Ectodermal cell (in vitro differentiated cells): Measurements from ENCODE around the gene C11orf65.
"Not testable (repeated sequence)": the region's sequence is repeated elsewhere in the genome, so short reads cannot be mapped to it uniquely, and the experiment has no call there.

Experiments used
- H3K27ac ChIP-seq: 2 replicates; pipeline ENCODE4 v1.7.0; 2013; ENCODE audit warnings: mild to moderate bottlenecking, low read depth, low read length; ENCODE audit not compliant: insufficient read depth, poor library complexity, severe bottlenecking
- H3K27me3 ChIP-seq: 2 replicates; pipeline ENCODE4 v1.7.0; 2013; ENCODE audit warnings: mild to moderate bottlenecking, low read length; ENCODE audit not compliant: insufficient read depth, control insufficient read depth, poor library complexity, severe bottlenecking
- H3K36me3 ChIP-seq: one replicate; pipeline ENCODE4 v1.7.0; 2013; ENCODE audit warnings: low read length; ENCODE audit not compliant: control insufficient read depth, insufficient read depth
- H3K4me1 ChIP-seq: one replicate; pipeline ENCODE4 v1.7.0; 2013; ENCODE audit warnings: low read length; ENCODE audit not compliant: control insufficient read depth, insufficient read depth
- H3K4me3 ChIP-seq: 2 replicates; pipeline ENCODE4 v1.7.0; 2013; ENCODE audit warnings: low read depth, low read length, control low read depth; ENCODE audit not compliant: insufficient read depth
- H3K9me3 ChIP-seq: 2 replicates; pipeline ENCODE4 v1.7.0; 2013; ENCODE audit warnings: mild to moderate bottlenecking, low read length, moderate library complexity; ENCODE audit not compliant: control insufficient read depth
- WGBS, 2 experiments: methylation state at CpG; one replicate each; pipeline ENCODE4 v1.1.7; 2013; ENCODE audit warnings: missing lambda C conversion rate in 2 of 2; 5-methylcytosine and 5-hydroxymethylcytosine counted together

C11orf65 gene

DNA sequence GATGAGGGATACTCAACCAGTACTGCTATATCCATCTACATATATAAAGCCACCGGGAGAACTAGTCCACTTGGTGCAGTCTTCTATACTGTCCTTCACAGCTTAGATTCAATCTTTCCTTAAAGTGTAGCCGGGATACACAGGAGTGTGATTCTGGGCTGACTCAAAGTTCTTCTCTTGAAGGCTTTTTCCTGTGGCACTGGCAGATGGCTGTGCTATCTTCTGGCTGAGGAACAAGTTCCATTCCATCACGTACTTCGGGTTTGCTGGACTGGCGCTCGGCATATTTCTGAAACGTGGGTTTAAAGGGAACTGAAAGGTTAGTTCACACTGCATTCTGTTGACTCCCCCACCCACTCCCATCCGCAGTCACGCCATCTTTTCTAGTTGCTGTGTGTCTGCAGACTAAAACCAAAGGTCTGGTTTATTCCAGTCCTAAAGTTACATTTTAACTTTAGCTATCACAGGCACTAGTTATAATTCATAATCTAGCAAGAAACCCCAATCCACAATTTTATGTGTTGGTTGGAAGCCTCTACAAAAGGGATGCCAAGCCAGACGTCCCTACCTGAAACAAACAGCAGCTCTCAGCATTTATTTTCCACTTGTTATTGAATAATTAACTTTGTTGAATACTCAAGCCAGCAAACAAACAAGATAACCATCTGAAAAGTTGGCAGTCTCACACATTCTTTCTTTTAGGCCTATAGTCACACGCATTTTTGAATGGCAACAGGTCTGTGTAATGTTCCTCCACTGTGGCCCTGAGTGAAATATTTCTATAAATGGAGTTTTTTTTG lies 7.5 kb upstream of the C11orf65 start:
- no peak overlapping the region for H3K4me3 ChIP-seq
- no peaks in the 10 kb centered on the region for H3K9me3 ChIP-seq
- no peaks in the 10 kb centered on the region for H3K27me3 ChIP-seq
- H3K4me1 ChIP-seq = no peaks in the 10 kb centered on the region
- H3K36me3 ChIP-seq = no peaks in the 10 kb centered on the region
- H3K27ac ChIP-seq = no peak overlapping the region
- WGBS, 2 experiments = 94 to 97% methylated on average over 10 to 11 of the region's 11 CpGs

DNA sequence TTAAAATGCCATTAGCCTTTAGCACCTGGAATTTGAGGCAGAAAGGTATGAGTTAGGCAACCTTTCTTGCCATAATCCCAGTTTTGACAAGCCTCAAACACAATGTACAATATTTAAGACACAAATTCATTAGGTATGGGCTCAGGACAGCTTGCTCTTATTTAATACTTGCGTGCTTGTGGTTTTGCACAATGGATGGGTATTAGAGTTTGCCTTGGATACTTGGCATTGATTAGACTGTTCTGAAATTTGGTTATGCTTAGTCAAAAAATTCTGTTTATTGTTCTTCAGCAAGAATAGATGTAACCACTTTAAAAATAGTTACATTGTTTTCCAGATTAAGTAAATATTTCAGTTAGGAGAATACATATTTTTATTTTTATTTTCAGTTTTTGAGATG lies 5.4 kb upstream of the C11orf65 start:
- 100% methylated on average over 1 of the region's 1 CpG for WGBS, 2 experiments
- Histone ChIP-seq H3K36me3 (no peaks in the 10 kb centered on the region), H3K4me1 (no peaks in the 10 kb centered on the region), H3K9me3 (no peaks in the 10 kb centered on the region), H3K4me3 (no peak overlapping the region), H3K27ac (no peak overlapping the region), H3K27me3 (no peaks in the 10 kb centered on the region)

GRCh38 chr11:108468478-108468864 lies 1.1 kb upstream of the C11orf65 start:
- Histone ChIP-seq H3K27me3 (no peaks in the 10 kb centered on the region), H3K36me3 (no peaks in the 10 kb centered on the region), H3K9me3 (no peaks in the 10 kb centered on the region), H3K4me3 (no peak overlapping the region), H3K4me1 (no peaks in the 10 kb centered on the region), H3K27ac (no peak overlapping the region)
- WGBS, 2 experiments = 95 to 100% methylated on average over 1 of the region's 1 CpG

- 89 to 93% methylated on average over 7 of the region's 7 CpGs for WGBS, 2 experiments
- H3K4me3 ChIP-seq = peak overlapping the region; percentile 81
- H3K27me3 ChIP-seq = no peaks in the 10 kb centered on the region
- no peaks in the 10 kb centered on the region for H3K36me3 ChIP-seq
- H3K4me1 ChIP-seq = no peaks in the 10 kb centered on the region
- H3K27ac ChIP-seq = no peak overlapping the region
- H3K9me3 ChIP-seq = no peaks in the 10 kb centered on the region
Observed at GRCh38 chr11:108466405-108466804, 924 bp downstream of the C11orf65 start.

DNA sequence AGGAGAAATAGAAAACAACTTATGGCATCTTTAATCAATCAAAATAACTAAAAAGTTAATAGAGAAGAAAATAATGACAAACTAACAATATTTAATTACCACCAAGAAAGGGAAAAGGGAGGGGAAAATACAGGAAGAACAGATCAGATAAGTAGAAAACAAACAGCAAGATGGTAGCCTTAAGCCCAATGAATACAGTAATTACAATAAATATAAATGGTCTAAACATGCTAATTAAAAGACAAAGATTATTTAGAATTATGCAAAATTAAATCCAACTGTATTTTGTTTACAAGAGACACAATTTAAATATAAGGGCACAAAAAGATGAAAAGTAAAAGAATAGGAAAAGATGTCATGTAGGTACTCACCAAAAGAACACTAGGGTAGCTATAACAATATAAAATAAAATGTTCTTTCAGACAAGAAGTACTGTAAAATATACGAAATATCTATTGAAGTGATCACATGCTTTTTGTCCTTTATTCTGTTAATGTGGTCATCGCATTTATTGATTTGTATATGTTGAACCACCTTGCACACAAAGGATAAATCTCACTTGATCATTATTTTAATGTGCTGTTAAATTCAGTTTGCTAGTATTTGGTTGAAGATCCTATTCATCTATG lies 14.0 kb downstream of the C11orf65 start:
- Histone ChIP-seq H3K4me3 (no peak overlapping the region), H3K4me1 (no peaks in the 10 kb centered on the region), H3K36me3 (no peaks in the 10 kb centered on the region), H3K27me3 (no peaks in the 10 kb centered on the region), H3K27ac (no peak overlapping the region), H3K9me3 (no peaks in the 10 kb centered on the region)
- 80 to 100% methylated on average over 1 to 2 of the region's 2 CpGs for WGBS, 2 experiments

DNA sequence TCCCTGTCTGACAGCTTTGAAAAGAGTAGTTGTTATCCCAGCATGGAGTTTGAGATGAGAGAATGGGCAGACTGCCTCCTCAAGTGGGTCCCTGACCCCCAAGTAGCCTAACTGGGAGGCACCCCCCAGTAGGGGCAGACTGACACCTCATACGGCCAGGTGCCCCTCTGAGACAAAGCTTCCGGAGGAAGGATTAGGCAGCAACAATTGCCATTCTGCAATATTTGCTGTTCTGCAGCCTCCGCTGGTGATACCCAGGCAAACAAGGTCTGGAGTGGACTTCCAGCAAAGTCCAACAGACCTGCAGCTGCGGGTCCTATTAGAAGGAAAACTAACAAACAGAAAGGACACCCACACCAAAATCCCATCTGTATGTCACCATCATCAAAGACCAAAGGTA lies 25.9 kb downstream of the C11orf65 start:
- H3K27me3 ChIP-seq, H3K36me3 ChIP-seq, H3K4me1 ChIP-seq, H3K27ac ChIP-seq, H3K9me3 ChIP-seq, H3K4me3 ChIP-seq: not testable (repeated sequence)
- 88 to 90% methylated on average over 4 of the region's 4 CpGs for WGBS, 2 experiments

- no peaks in the 10 kb centered on the region for H3K9me3 ChIP-seq
- H3K27ac ChIP-seq = no peak overlapping the region
- no peaks in the 10 kb centered on the region for H3K4me1 ChIP-seq
- WGBS, 2 experiments = 100% methylated on average over 2 of the region's 2 CpGs; no CpG with 5 or more reads in 1 of the 2 experiments
- no peaks in the 10 kb centered on the region for H3K27me3 ChIP-seq
- no peaks in the 10 kb centered on the region for H3K36me3 ChIP-seq
- no peak overlapping the region for H3K4me3 ChIP-seq
Observed at GRCh38 chr11:108436594-108436993, 30.7 kb downstream of the C11orf65 start.

GRCh38 chr11:108435066-108435465 lies 32.3 kb downstream of the C11orf65 start:
- 79 to 85% methylated on average over 1 of the region's 1 CpG for WGBS, 2 experiments
- Histone ChIP-seq H3K27me3 (no peaks in the 10 kb centered on the region), H3K27ac (no peak overlapping the region), H3K36me3 (no peaks in the 10 kb centered on the region), H3K9me3 (no peaks in the 10 kb centered on the region), H3K4me1 (no peaks in the 10 kb centered on the region), H3K4me3 (no peak overlapping the region)

- Histone ChIP-seq H3K9me3 (no peaks in the 10 kb centered on the region), H3K4me1 (no peaks in the 10 kb centered on the region), H3K36me3 (no peaks in the 10 kb centered on the region), H3K4me3 (no peak overlapping the region), H3K27ac (no peak overlapping the region), H3K27me3 (no peaks in the 10 kb centered on the region)
Observed at GRCh38 chr11:108432783-108433182, 34.5 kb downstream of the C11orf65 start.

DNA sequence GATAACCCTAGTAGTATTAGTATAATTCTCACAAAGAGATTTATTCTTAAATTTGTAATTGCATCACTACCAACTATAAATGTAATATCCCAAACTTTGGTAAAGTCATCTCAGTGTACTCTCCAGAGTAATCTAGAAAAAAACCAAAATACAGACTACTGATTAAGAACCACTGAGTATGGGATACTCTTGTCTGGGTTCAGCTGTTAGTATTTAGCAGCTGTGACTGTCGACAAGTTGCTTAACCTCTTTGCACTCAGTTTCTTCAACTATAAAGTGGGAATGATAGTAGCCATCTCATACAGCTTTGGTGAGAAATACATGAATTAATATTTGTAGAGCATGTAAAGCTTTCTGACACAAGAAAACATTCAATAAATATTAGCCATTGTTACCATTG lies 35.3 kb downstream of the C11orf65 start:
- Histone ChIP-seq H3K27ac (no peak overlapping the region), H3K9me3 (no peaks in the 10 kb centered on the region), H3K4me1 (no peaks in the 10 kb centered on the region), H3K27me3 (no peaks in the 10 kb centered on the region), H3K36me3 (no peaks in the 10 kb centered on the region), H3K4me3 (no peak overlapping the region)
- 75 to 83% methylated on average over 1 of the region's 1 CpG for WGBS, 2 experiments
